A673 (cell line): ENCODE results near the gene PAX5. TPM values are rescaled to one million over a fixed set of nuclear protein-coding genes. Genes with fewer than 3 reads are reported as not detected.
A peak's percentile ranks its signal among the peaks of the same experiment; 100 is the strongest.

ENCODE experiments used
- BruUV-seq: library from RNA; stranded (reverse); fragments of 400-500 nt; replicated peaks from 2 replicates; lab custom pipeline; 2021; lab: Mats Ljungman, UMichigan
- CTCF ChIA-PET: fragments of 300-600 bp; sonication (Branson Sonifier 250); formaldehyde crosslinking; loops from one replicate; lab custom pipeline; 2022; ENCODE audit warnings: antibody characterized with exemption; lab: Charles Lee
- POLR2A ChIA-PET: fragments of 300-600 bp; sonication (Branson Sonifier 250); formaldehyde crosslinking; loops from one replicate; lab custom pipeline; 2022; ENCODE audit warnings: antibody characterized with exemption; ENCODE audit not compliant: low non-redundant PET; lab: Charles Lee
- DNase-seq: peaks from one replicate; pipeline ENCODE4 v3.0.0-alpha.2; 2015; ENCODE audit warnings: low spot score
- H3K27ac ChIP-seq: fragments of 200-600 bp; sonication (generic); 2 replicates; pipeline ENCODE4 v1.5.1; 2016; ENCODE audit warnings: mixed run types, low read depth, mild to moderate bottlenecking, mixed read lengths, antibody characterized with exemption, low read length; ENCODE audit not compliant: poor library complexity, severe bottlenecking
- H3K27me3 ChIP-seq: fragments of 200-600 bp; sonication (generic); replicated peaks from 2 replicates; pipeline ENCODE4 v1.6.1; 2017; ENCODE audit warnings: mixed run types, low read depth, mild to moderate bottlenecking, mixed read lengths, antibody characterized with exemption, low read length; ENCODE audit not compliant: insufficient read depth, poor library complexity
- H3K36me3 ChIP-seq: fragments of 200-600 bp; sonication (generic); 2 replicates; pipeline ENCODE4 v1.6.1; 2016; ENCODE audit warnings: mixed run types, mild to moderate bottlenecking, mixed read lengths, antibody characterized with exemption, low read length; ENCODE audit not compliant: insufficient read depth, poor library complexity, severe bottlenecking
- H3K4me1 ChIP-seq: fragments of 200-600 bp; sonication (generic); 2 replicates; pipeline ENCODE4 v1.6.1; 2017; ENCODE audit warnings: mixed run types, mild to moderate bottlenecking, mixed read lengths, antibody characterized with exemption, low read length; ENCODE audit not compliant: insufficient read depth, poor library complexity, severe bottlenecking
- H3K4me3 ChIP-seq: fragments of 200-600 bp; sonication (generic); 2 replicates; pipeline ENCODE4 v1.5.1; 2016; ENCODE audit warnings: low read depth, mixed run types, mild to moderate bottlenecking, mixed read lengths, low read length; ENCODE audit not compliant: poor library complexity, severe bottlenecking
- H3K9me3 ChIP-seq: fragments of 200-600 bp; sonication (generic); 2 replicates; pipeline ENCODE4 v1.6.1; 2016; ENCODE audit warnings: mixed run types, low read depth, mild to moderate bottlenecking, mixed read lengths, antibody characterized with exemption, low read length; ENCODE audit not compliant: poor library complexity, severe bottlenecking
- CTCF ChIP-seq: fragments of 300-800, 200-600 bp; sonication (generic); conservative IDR thresholded peaks from 2 replicates; pipeline ENCODE4 v1.5.1; 2017; ENCODE audit warnings: low read depth, mild to moderate bottlenecking, antibody characterized with exemption, low read length, moderate library complexity, mixed read lengths
- EZH2 ChIP-seq: fragments of 200-600 bp; sonication (generic); IDR thresholded peaks from 2 replicates; pipeline ENCODE4 v1.6.1; 2017; ENCODE audit warnings: borderline replicate concordance, low read depth, mild to moderate bottlenecking, mixed read lengths, antibody characterized with exemption, low read length; ENCODE audit not compliant: poor library complexity, severe bottlenecking
- intact Hi-C: fragments of 100-400 bp; cut with micrococcal nuclease; formaldehyde crosslinking; loops from one replicate; pipeline ENCODE4 v1.10.0; 2022; ENCODE audit not compliant: unreplicated experiment
- total RNA-seq: library from RNA; stranded (reverse); gene quantifications from 2 replicates; pipeline ENCODE4 v1.2.3, GENCODE V29; 2021

PAX5 gene
- total RNA-seq, 1 experiment from 2014 or later: 5.5 TPM

GRCh38 chr9:36986468-36987408, 47.3 kb downstream of the PAX5 start:
- POLR2A ChIA-PET: no interaction called here
- Histone ChIP-seq H3K4me3 (peak overlapping the region; percentile 41), H3K36me3 (no peaks in the 10 kb centered on the region)

GRCh38 chr9:36985769-36986467, 48.1 kb downstream of the PAX5 start:
- intact Hi-C loops: no loop called here
- POLR2A ChIA-PET: no interaction called here
- no peaks in the 10 kb centered on the region for H3K27me3 ChIP-seq
- no peak for TF ChIP-seq EZH2
- TF ChIP-seq CTCF: no peak
- no peaks in the 10 kb centered on the region for H3K36me3 ChIP-seq
- H3K9me3 ChIP-seq: no peaks in the 10 kb centered on the region
- H3K27ac ChIP-seq: no peak overlapping the region
- CTCF ChIA-PET: no interaction called here
- peak; percentile 75 for DNase-seq
- peak overlapping the region; percentile 41 for H3K4me3 ChIP-seq
- BruUV-seq: no TSS peak
- peaks cover 6% of the 10 kb centered on the region for H3K4me1 ChIP-seq

More at GRCh38 chr9:36986468-36987408, 47.3 kb downstream of the PAX5 start:
- Histone ChIP-seq H3K4me1 (peaks cover 6% of the 10 kb centered on the region), H3K27me3 (no peaks in the 10 kb centered on the region), H3K27ac (no peak overlapping the region), H3K9me3 (peaks cover 6% of the 10 kb centered on the region)
- CTCF ChIA-PET: no interaction called here
- intact Hi-C loops: no loop called here
- TF ChIP-seq EZH2: no peak
- TF ChIP-seq CTCF: no peak
- no peak for DNase-seq
- no TSS peak for BruUV-seq

GRCh38 chr9:36985061-36985768, 48.9 kb downstream of the PAX5 start:
- intact Hi-C loops: no loop called here
- no peaks in the 10 kb centered on the region for H3K27me3 ChIP-seq
- TF ChIP-seq CTCF (no peak), EZH2 (no peak)
- H3K4me3 ChIP-seq: no peak overlapping the region
- H3K27ac ChIP-seq: no peak overlapping the region
- DNase-seq: no peak
- no peaks in the 10 kb centered on the region for H3K36me3 ChIP-seq
- ChIA-PET POLR2A (no interaction called here), CTCF (interaction anchor here (0.6 kb wide), 2 partner anchors 41 to 386 kb away, joined by 3 read pairs; no protein-coding TSS in a partner anchor)
- H3K9me3 ChIP-seq: no peaks in the 10 kb centered on the region
- H3K4me1 ChIP-seq: peaks cover 13% of the 10 kb centered on the region
- no TSS peak for BruUV-seq
